GM12878 (cell line): ENCODE measurements around the gene RORC. TPM values are rescaled to one million over a fixed set of nuclear protein-coding genes. Genes with fewer than 3 reads are reported as not detected.

ENCODE experiments used
- ATAC-seq: fragments of 200-7000 bp; cut with Tn5 transposase; 3 replicates; pipeline ENCODE4 v1.9.1; 2020; ENCODE audit warnings: mild to moderate bottlenecking, moderate library complexity
- BruUV-seq: library from RNA; stranded (reverse); fragments of 400-500 nt; replicated peaks from 2 replicates; lab custom pipeline; 2021; lab: Mats Ljungman, UMichigan
- CTCF ChIA-PET: fragments of 300-600 bp; sonication (Branson Sonifier 250); formaldehyde crosslinking; extraction: SDS; loops from one replicate; lab custom pipeline; 2021; ENCODE audit warnings: inconsistent platforms; lab: Yijun Ruan, JAX
- POLR2A ChIA-PET: fragments of 350-600 bp; formaldehyde crosslinking; extraction: SDS; loops from one replicate; lab custom pipeline; 2021; ENCODE audit warnings: inconsistent platforms; lab: Charles Lee
- RAD21 ChIA-PET: fragments of 300-600 bp; sonication (Branson Sonifier 250); formaldehyde crosslinking; loops from one replicate; lab custom pipeline; 2023; ENCODE audit warnings: antibody characterized with exemption; ENCODE audit not compliant: unreplicated experiment; lab: Charles Lee
- SMC1A ChIA-PET: fragments of 300-600 bp; sonication (Branson Sonifier 250); formaldehyde crosslinking; loops from one replicate; lab custom pipeline; 2023; ENCODE audit not compliant: unreplicated experiment, uncharacterized antibody; lab: Charles Lee
- DNase-seq: peaks from one replicate; pipeline ENCODE4 v3.0.0-alpha.2; 2011; ENCODE audit warnings: low read depth, low spot score
- FAIRE-seq: peaks from 3 replicates; lab custom pipeline; 2011; peaks lifted over from hg19 to GRCh38; lab: Jason Lieb, UNC
- H2AFZ ChIP-seq: 2 replicates; pipeline ENCODE4 v1.6.0; 2011; ENCODE audit warnings: low read depth, low read length, control low read depth; ENCODE audit not compliant: control insufficient read depth
- H3K27ac ChIP-seq: 2 replicates; pipeline ENCODE4 v1.5.1; 2011; ENCODE audit warnings: control low read depth; ENCODE audit not compliant: control insufficient read depth, insufficient read depth
- H3K27me3 ChIP-seq, 2 experiments: replicated peaks in 1 of 2; 2 replicates each; pipeline versions ENCODE4 v1.6.0 to v1.6.1; 2011; ENCODE audit warnings: low read length in 1 of 2; ENCODE audit not compliant: control insufficient read depth in 2 of 2, insufficient read depth in 2 of 2
- H3K36me3 ChIP-seq, 2 experiments: 2 replicates each; pipeline ENCODE4 v1.5.1; 2011; ENCODE audit warnings: low read length in 1 of 2; ENCODE audit not compliant: control insufficient read depth in 2 of 2, insufficient read depth in 2 of 2
- H3K4me1 ChIP-seq: 2 replicates; pipeline ENCODE4 v1.6.1; 2011; ENCODE audit warnings: mild to moderate bottlenecking, low read length, moderate library complexity, mixed read lengths; ENCODE audit not compliant: control insufficient read depth, insufficient read depth
- H3K4me2 ChIP-seq: 2 replicates; pipeline ENCODE4 v1.6.0; 2011; ENCODE audit warnings: control low read depth; ENCODE audit not compliant: control insufficient read depth, insufficient read depth
- H3K4me3 ChIP-seq: fragments of 200-600 bp; sonication (generic); 2 replicates; pipeline ENCODE4 v1.5.1; 2016
- H3K79me2 ChIP-seq: 2 replicates; pipeline ENCODE4 v1.6.0; 2011; ENCODE audit warnings: low read length; ENCODE audit not compliant: control insufficient read depth, insufficient read depth
- H3K9ac ChIP-seq: 2 replicates; pipeline ENCODE4 v1.8.0; 2011; ENCODE audit warnings: low read length, control low read depth, mixed read lengths; ENCODE audit not compliant: control insufficient read depth, insufficient read depth
- H3K9me3 ChIP-seq: replicated peaks from 3 replicates; pipeline ENCODE4 v1.5.1; 2011; ENCODE audit warnings: mild to moderate bottlenecking, low read length; ENCODE audit not compliant: control insufficient read depth, insufficient read depth
- H4K20me1 ChIP-seq: 2 replicates; pipeline ENCODE4 v1.6.0; 2011; ENCODE audit not compliant: control insufficient read depth, insufficient read depth
- PAX5 ChIP-seq: IDR thresholded peaks from 2 replicates; pipeline ENCODE4 v1.6.1; 2011; ENCODE audit warnings: low read depth, low read length, borderline replicate concordance
- RELA ChIP-seq: fragments of 450-650 bp; IDR thresholded peaks from 2 replicates; pipeline ENCODE4 v1.8.0; 2014; ENCODE audit warnings: borderline replicate concordance; ENCODE audit not compliant: partially characterized antibody
- WGBS: methylation state at CpG from one replicate; pipeline ENCODE4 v1.1.6; 2016; ENCODE audit warnings: low lambda C conversion rate; ENCODE audit not compliant: insufficient replicate concordance, insufficient coverage; ENCODE audit errors: missing lambda C conversion rate; 5-methylcytosine and 5-hydroxymethylcytosine counted together
- in situ Hi-C: fragments of 300-500 bp; cut with MboI; formaldehyde crosslinking; loops from 9 replicates; pipeline ENCODE4 v1.14.3; 2018; ENCODE audit warnings: mixed read lengths
- intact Hi-C: fragments of 100-400 bp; cut with micrococcal nuclease; formaldehyde crosslinking; loops from one replicate; pipeline ENCODE4 v1.14.2; 2022; ENCODE audit not compliant: unreplicated experiment
- polyA plus RNA-seq, 11 experiments: library from polyadenylated mRNA; depleted of rRNA in 4 of 11; unstranded in 6 of 11; stranded (reverse) in 5 of 11; fragments of >200 nt; fragmentation: Nextera tagmentation in 4 of 11; fragmentation: Illumina TruSeq in 1 of 11; extraction: Ambion mirVana in 4 of 11; extraction: Trizol in 1 of 11; gene quantifications; 1 replicate in 1 of 11; 2 replicates in 10 of 11; pipeline versions ENCODE4 v1.2.1 to v1.2.3, GENCODE V29; 2011 to 2016; ENCODE audit warnings: inconsistent platforms in 2 of 11, missing spikeins in 2 of 11, low read depth in 1 of 11
- total RNA-seq, 4 experiments: library from RNA; depleted of rRNA in 3 of 4; stranded (reverse); fragments of >200 nt in 3 of 4; fragmentation: Illumina TruSeq in 1 of 4; extraction: Trizol in 1 of 4; gene quantifications; 2 replicates each; pipeline versions ENCODE4 v1.2.1 to v1.2.3, GENCODE V29; 2013 to 2021
- TF ChIP-seq, protein P1 (sequence below), 3 experiments: IDR thresholded peaks in 2 of 3; conservative IDR thresholded peaks in 1 of 3; 2 replicates each; pipeline ENCODE4 v1.5.1; 2011; ENCODE audit warnings: low read depth in 3 of 3, low read length in 3 of 3, mild to moderate bottlenecking in 3 of 3, control low read depth in 2 of 3, moderate library complexity in 2 of 3, inconsistent platforms in 1 of 3, mixed read lengths in 1 of 3; ENCODE audit not compliant: control insufficient read depth in 2 of 3, insufficient read depth in 1 of 3; ENCODE audit errors: extremely low read depth in 1 of 3

The RORC gene
- total and polyA plus RNA-seq, 10 of the 15 experiments (the other 5 are each of a cell fraction or from before 2014, with no cell fraction given) = not detected

- no peaks in the 10 kb centered on the region for H3K27me3 ChIP-seq
- TF ChIP-seq PAX5 = no peak
- TF ChIP-seq, protein P1, sequence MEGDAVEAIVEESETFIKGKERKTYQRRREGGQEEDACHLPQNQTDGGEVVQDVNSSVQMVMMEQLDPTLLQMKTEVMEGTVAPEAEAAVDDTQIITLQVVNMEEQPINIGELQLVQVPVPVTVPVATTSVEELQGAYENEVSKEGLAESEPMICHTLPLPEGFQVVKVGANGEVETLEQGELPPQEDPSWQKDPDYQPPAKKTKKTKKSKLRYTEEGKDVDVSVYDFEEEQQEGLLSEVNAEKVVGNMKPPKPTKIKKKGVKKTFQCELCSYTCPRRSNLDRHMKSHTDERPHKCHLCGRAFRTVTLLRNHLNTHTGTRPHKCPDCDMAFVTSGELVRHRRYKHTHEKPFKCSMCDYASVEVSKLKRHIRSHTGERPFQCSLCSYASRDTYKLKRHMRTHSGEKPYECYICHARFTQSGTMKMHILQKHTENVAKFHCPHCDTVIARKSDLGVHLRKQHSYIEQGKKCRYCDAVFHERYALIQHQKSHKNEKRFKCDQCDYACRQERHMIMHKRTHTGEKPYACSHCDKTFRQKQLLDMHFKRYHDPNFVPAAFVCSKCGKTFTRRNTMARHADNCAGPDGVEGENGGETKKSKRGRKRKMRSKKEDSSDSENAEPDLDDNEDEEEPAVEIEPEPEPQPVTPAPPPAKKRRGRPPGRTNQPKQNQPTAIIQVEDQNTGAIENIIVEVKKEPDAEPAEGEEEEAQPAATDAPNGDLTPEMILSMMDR (IDR thresholded peaks at IDR 0.05 in 2 of 3, conservative IDR thresholded peaks at IDR 0.05 in 1 of 3; ENCODE audit: control insufficient read depth in 2 of 3, extremely low read depth in 1 of 3, insufficient read depth in 1 of 3, low read depth in 3 of 3, low read length in 3 of 3) = no peak
- TF ChIP-seq RELA = no peak
- ChIA-PET POLR2A (interaction anchor here (0.7 kb wide), 1 partner anchor 66 kb away, joined by 4 read pairs; the partner anchor contains the start of gene MRPL9), CTCF (interaction anchor here (1.0 to 1.9 kb wide), 2 partner anchors 10 to 295 kb away, joined by 4 to 6 read pairs; partner anchors contain the start of gene C2CD4D), SMC1A (no interaction called here), RAD21 (no interaction called here)
- no peak overlapping the region for H3K9ac ChIP-seq
- no peaks in the 10 kb centered on the region for H4K20me1 ChIP-seq
- no peak overlapping the region for H3K4me2 ChIP-seq
- H2AFZ ChIP-seq = no peak overlapping the region
- FAIRE-seq (no peak), DNase-seq (no peak), ATAC-seq (no peak)
- no peak overlapping the region for H3K4me3 ChIP-seq
- in situ Hi-C loops = loop anchor here (10.0 kb wide), 2 partner anchors 385 to 535 kb away; no protein-coding TSS in a partner anchor
- no peaks in the 10 kb centered on the region for H3K36me3 ChIP-seq
- no peaks in the 10 kb centered on the region for H3K79me2 ChIP-seq
- H3K4me1 ChIP-seq = peaks cover 5% of the 10 kb centered on the region
- no peaks in the 10 kb centered on the region for H3K9me3 ChIP-seq
- no peak overlapping the region for H3K27ac ChIP-seq
- intact Hi-C loops = loop anchor here (10.0 kb wide), 1 partner anchor 115 kb away; the partner anchor contains the start of gene CELF3
- WGBS = 34% methylated on average over 5 of the region's 6 CpGs
- no TSS peak for BruUV-seq
Measured at GRCh38 chr1:151830055-151830454, 1.5 kb downstream of the RORC start.
